Neuronal stem cell (in vitro differentiated cells): Measurements from ENCODE around the gene ABLIM1.

Experiments
- DNase-seq: peaks from one replicate; pipeline ENCODE4 v3.0.0-alpha.2; 2013; ENCODE audit warnings: low spot score
- H2AFZ ChIP-seq: one replicate; pipeline ENCODE4 v1.6.1; 2013; ENCODE audit warnings: mild to moderate bottlenecking, low read length, inconsistent platforms
- H2AK5ac ChIP-seq: 2 replicates; pipeline ENCODE4 v1.6.1; 2013; ENCODE audit warnings: low read depth, mild to moderate bottlenecking, inconsistent platforms, low read length, moderate library complexity, mixed read lengths
- H2BK120ac ChIP-seq: 2 replicates; pipeline ENCODE4 v1.6.1; 2013; ENCODE audit warnings: low read depth, mild to moderate bottlenecking, inconsistent platforms, low read length, moderate library complexity, mixed read lengths
- H2BK12ac ChIP-seq: one replicate; pipeline ENCODE4 v1.6.1; 2013; ENCODE audit warnings: low read length, inconsistent platforms
- H2BK15ac ChIP-seq: 2 replicates; pipeline ENCODE4 v1.6.1; 2013; ENCODE audit warnings: mild to moderate bottlenecking, low read length, inconsistent platforms, mixed read lengths
- H2BK5ac ChIP-seq: one replicate; pipeline ENCODE4 v1.6.1; 2013; ENCODE audit warnings: inconsistent platforms, mild to moderate bottlenecking, low read length, moderate library complexity
- H3K14ac ChIP-seq: one replicate; pipeline ENCODE4 v1.6.1; 2013; ENCODE audit warnings: low read length, inconsistent platforms
- H3K18ac ChIP-seq: 2 replicates; pipeline ENCODE4 v1.6.1; 2013; ENCODE audit warnings: low read length, inconsistent platforms
- H3K23ac ChIP-seq: 2 replicates; pipeline ENCODE4 v1.6.1; 2013; ENCODE audit warnings: low read depth, mild to moderate bottlenecking, mixed read lengths, low read length, inconsistent platforms; ENCODE audit not compliant: poor library complexity
- H3K27ac ChIP-seq: replicated peaks from 3 replicates; pipeline ENCODE4 v1.5.1; 2013; ENCODE audit warnings: low read length, inconsistent platforms
- H3K27me3 ChIP-seq, 3 experiments: 2 replicates each; pipeline ENCODE4 v1.6.1; 2013; ENCODE audit warnings: low read length in 3 of 3, mild to moderate bottlenecking in 2 of 3, inconsistent platforms in 1 of 3, low read depth in 1 of 3, mixed read lengths in 1 of 3, moderate library complexity in 1 of 3; ENCODE audit not compliant: control insufficient read depth in 3 of 3, insufficient read depth in 3 of 3
- H3K36me3 ChIP-seq, 2 donors: replicated peaks in 1 of 2; 2 replicates each; pipeline ENCODE4 v1.6.1; 2013; ENCODE audit warnings: low read length in 2 of 2; ENCODE audit not compliant: control insufficient read depth in 2 of 2, insufficient read depth in 2 of 2
- H3K4ac ChIP-seq: 2 replicates; pipeline ENCODE4 v1.6.1; 2013; ENCODE audit warnings: inconsistent platforms, mild to moderate bottlenecking, low read length, moderate library complexity
- H3K4me1 ChIP-seq, 2 donors: 1 replicate in 1 of 2; 2 replicates in 1 of 2; pipeline ENCODE4 v1.6.1; 2013; ENCODE audit warnings: low read length in 2 of 2, low read depth in 1 of 2; ENCODE audit not compliant: control insufficient read depth in 2 of 2, insufficient read depth in 1 of 2
- H3K4me2 ChIP-seq: one replicate; pipeline ENCODE4 v1.6.1; 2013; ENCODE audit warnings: mild to moderate bottlenecking, low read length, inconsistent platforms; ENCODE audit not compliant: insufficient read depth, poor library complexity, severe bottlenecking
- H3K4me3 ChIP-seq, 2 donors: 2 replicates each; pipeline ENCODE4 v1.5.1; 2013; ENCODE audit warnings: low read length in 2 of 2, mild to moderate bottlenecking in 2 of 2, inconsistent platforms in 1 of 2, moderate library complexity in 1 of 2
- H3K79me1 ChIP-seq: one replicate; pipeline ENCODE4 v1.6.1; 2013; ENCODE audit warnings: low read depth, mild to moderate bottlenecking, inconsistent platforms, low read length, moderate library complexity
- H3K9ac ChIP-seq: one replicate; pipeline ENCODE4 v1.6.1; 2013; ENCODE audit warnings: mild to moderate bottlenecking, low read depth, low read length, inconsistent platforms; ENCODE audit not compliant: poor library complexity
- H3K9me3 ChIP-seq, 2 donors: replicated peaks in 1 of 2; 2 replicates each; pipeline versions ENCODE3 to v1.6.1; 2013; ENCODE audit warnings: low read length in 2 of 2, mild to moderate bottlenecking in 2 of 2, inconsistent platforms in 1 of 2, low read depth in 1 of 2, mixed read lengths in 1 of 2, moderate library complexity in 1 of 2; ENCODE audit not compliant: control insufficient read depth in 2 of 2, insufficient read depth in 1 of 2
- H4K8ac ChIP-seq: one replicate; pipeline ENCODE4 v1.6.1; 2013; ENCODE audit warnings: low read depth, mild to moderate bottlenecking, inconsistent platforms, low read length, moderate library complexity
- H4K91ac ChIP-seq: one replicate; pipeline ENCODE4 v1.6.1; 2013; ENCODE audit warnings: low read length, low read depth, mild to moderate bottlenecking, inconsistent platforms; ENCODE audit not compliant: poor library complexity
- WGBS, 2 donors: extraction: QIAGEN DNeasy Blood & Tissue Kit; methylation state at CpG; one replicate each; pipeline ENCODE4 v1.1.7; 2013; ENCODE audit warnings: missing lambda C conversion rate in 2 of 2, mixed read lengths in 1 of 2; ENCODE audit not compliant: insufficient read length in 2 of 2, insufficient replicate concordance in 1 of 2; ENCODE audit errors: extremely low coverage in 2 of 2; 5-methylcytosine and 5-hydroxymethylcytosine counted together

The ABLIM1 gene

DNA sequence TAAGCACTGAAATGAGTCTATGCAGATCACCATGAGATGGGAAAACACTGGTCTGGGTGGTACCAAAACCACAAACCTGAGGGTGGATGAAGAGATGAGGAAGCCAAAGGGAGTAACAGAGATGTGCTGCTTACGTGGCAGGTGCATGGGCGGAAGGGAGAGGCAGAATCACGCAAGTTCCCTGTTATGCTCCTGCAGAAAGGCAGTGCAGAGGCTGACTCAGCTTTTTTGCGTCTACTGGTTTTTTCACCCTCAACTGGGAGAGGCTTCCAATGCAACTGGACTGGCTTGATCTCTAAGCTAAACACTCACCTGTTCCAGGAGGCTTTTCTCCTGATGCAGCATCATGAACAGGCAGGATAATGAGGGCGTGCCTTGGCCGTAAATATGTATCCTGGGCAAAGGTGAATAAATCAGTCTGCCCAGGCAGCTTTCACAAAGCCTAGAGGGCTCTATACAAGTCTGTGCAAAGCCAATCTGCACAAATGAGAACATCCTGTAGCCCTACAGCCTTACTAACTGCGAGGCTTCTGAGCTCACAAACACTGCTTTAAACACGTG is 158.4 kb downstream of the ABLIM1 start:
- no peak overlapping the region for H2BK120ac ChIP-seq
- H2BK5ac ChIP-seq: no peak overlapping the region
- H3K14ac ChIP-seq: no peak overlapping the region
- H3K4me3 ChIP-seq: no peak overlapping the region
- no peak overlapping the region for H2AK5ac ChIP-seq
- H4K91ac ChIP-seq: no peak overlapping the region
- H4K8ac ChIP-seq: no peak overlapping the region
- DNase-seq: no peak
- no CpG with 5 or more reads among the region's 8 CpGs for WGBS, 2 donors
- H3K4me1 ChIP-seq: peaks cover 0 to 12% of the 10 kb centered on the region in 2 donors
- no peak overlapping the region for H3K4me2 ChIP-seq
- H3K23ac ChIP-seq: no peak overlapping the region
- H3K4ac ChIP-seq: no peak overlapping the region
- H3K27me3 ChIP-seq: no peaks in the 10 kb centered on the region
- no peak overlapping the region for H3K27ac ChIP-seq
- H2AFZ ChIP-seq: no peak overlapping the region
- no peak overlapping the region for H3K9ac ChIP-seq
- H2BK15ac ChIP-seq: no peak overlapping the region
- no peak overlapping the region for H3K18ac ChIP-seq
- H3K79me1 ChIP-seq: peaks cover 2% of the 10 kb centered on the region
- H3K36me3 ChIP-seq: peaks cover 0 to 43% of the 10 kb centered on the region in 2 donors
- H2BK12ac ChIP-seq: no peak overlapping the region
- peaks cover 0 to 6% of the 10 kb centered on the region in 2 donors for H3K9me3 ChIP-seq

DNA sequence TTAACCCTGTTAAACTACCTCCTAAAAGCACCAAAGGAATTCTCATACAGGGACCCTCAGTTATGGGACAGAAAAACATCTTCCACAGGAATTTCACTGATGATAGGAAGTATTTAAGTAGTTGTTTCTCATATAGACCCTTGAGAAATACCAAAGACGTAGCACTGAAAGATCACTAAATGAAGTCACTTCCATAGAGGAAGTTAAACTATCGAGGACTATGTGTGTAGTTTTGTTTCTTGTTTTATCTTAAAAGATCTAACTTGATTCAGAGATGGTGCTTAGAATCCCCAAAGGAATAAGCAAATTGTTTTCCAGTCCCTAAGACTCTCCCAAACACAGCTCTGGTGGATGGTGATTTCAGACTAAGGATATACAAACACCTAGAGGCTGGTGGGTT is 159.0 kb downstream of the ABLIM1 start:
- WGBS, 2 donors: no CpG with 5 or more reads among the region's 2 CpGs
- Histone ChIP-seq H3K9ac (no peak overlapping the region), H2BK5ac (no peak overlapping the region), H3K36me3 (peaks cover 0 to 46% of the 10 kb centered on the region in 2 donors), H3K14ac (no peak overlapping the region), H2AK5ac (no peak overlapping the region), H4K8ac (no peak overlapping the region), H3K27me3 (no peaks in the 10 kb centered on the region), H4K91ac (no peak overlapping the region), H3K4me2 (no peak overlapping the region), H3K79me1 (peaks cover 2% of the 10 kb centered on the region), H2BK15ac (no peak overlapping the region), H3K4ac (no peak overlapping the region), H3K27ac (no peak overlapping the region), H2BK12ac (no peak overlapping the region), H3K9me3 (peaks cover 0 to 6% of the 10 kb centered on the region in 2 donors), H3K4me1 (peaks cover 0 to 6% of the 10 kb centered on the region in 2 donors), H3K18ac (no peak overlapping the region), H3K23ac (no peak overlapping the region), H2AFZ (no peak overlapping the region), H2BK120ac (no peak overlapping the region), H3K4me3 (no peak overlapping the region)
- no peak for DNase-seq

DNA sequence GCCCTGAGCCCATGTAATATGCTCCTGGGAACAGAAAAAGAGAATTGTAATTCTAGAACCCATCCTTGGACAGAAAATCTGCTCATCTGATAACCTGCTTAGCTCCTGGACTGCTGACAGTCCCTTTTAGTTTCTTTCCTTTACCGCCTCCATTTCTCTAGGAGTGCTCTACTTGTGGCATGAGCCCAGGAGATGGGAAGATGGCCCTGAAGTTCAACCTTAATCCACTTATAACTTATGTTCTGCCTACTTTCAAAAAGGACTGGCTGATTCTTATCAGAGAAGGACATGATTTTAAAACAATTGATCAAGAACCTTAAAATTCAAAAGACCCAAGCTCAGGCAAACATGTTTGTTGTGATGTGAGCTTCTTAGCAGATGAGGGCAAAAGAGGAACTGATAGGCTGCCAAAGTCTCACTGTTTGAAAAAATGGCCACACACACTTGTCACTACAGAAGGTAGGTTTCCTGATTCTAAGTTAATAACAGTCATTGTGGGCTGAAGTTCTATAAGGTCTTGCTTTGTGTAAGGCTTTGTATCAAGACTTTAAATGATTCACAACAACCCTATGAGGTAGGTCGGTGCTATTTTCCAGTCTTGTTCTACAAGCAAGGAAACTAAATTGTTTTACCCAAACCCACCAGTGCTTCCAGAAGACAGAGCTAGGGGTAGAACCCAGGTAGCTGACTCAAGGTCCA is 159.5 kb downstream of the ABLIM1 start:
- H3K4me3 ChIP-seq: no peak overlapping the region
- no peak overlapping the region for H2AFZ ChIP-seq
- no peak overlapping the region for H3K4ac ChIP-seq
- H3K18ac ChIP-seq: no peak overlapping the region
- no peak overlapping the region for H3K14ac ChIP-seq
- no peak overlapping the region for H3K27ac ChIP-seq
- H2BK12ac ChIP-seq: no peak overlapping the region
- no peak overlapping the region for H3K23ac ChIP-seq
- DNase-seq: no peak
- no peak overlapping the region for H3K4me2 ChIP-seq
- H3K9ac ChIP-seq: no peak overlapping the region
- WGBS, 2 donors: no CpG with 5 or more reads among the region's 2 CpGs
- peaks cover 0 to 4% of the 10 kb centered on the region in 2 donors for H3K4me1 ChIP-seq
- peaks cover 2% of the 10 kb centered on the region for H3K79me1 ChIP-seq
- no peak overlapping the region for H4K8ac ChIP-seq
- no peak overlapping the region for H2BK15ac ChIP-seq
- H2AK5ac ChIP-seq: no peak overlapping the region
- peaks cover 0 to 43% of the 10 kb centered on the region in 2 donors for H3K36me3 ChIP-seq
- H3K27me3 ChIP-seq: no peaks in the 10 kb centered on the region
- no peak overlapping the region for H2BK5ac ChIP-seq
- H4K91ac ChIP-seq: no peak overlapping the region
- peaks cover 0 to 6% of the 10 kb centered on the region in 2 donors for H3K9me3 ChIP-seq
- H2BK120ac ChIP-seq: no peak overlapping the region

- H4K91ac ChIP-seq: no peak overlapping the region
- H3K23ac ChIP-seq: no peak overlapping the region
- no CpG with 5 or more reads among the region's 3 CpGs for WGBS, 2 donors
- H2AK5ac ChIP-seq: no peak overlapping the region
- no peaks in the 10 kb centered on the region for H3K27me3 ChIP-seq
- no peak overlapping the region for H2BK120ac ChIP-seq
- no peak overlapping the region for H3K4me3 ChIP-seq
- H2BK12ac ChIP-seq: no peak overlapping the region
- H3K4me1 ChIP-seq: peaks cover 0 to 29% of the 10 kb centered on the region in 2 donors
- no peak overlapping the region for H3K18ac ChIP-seq
- no peak overlapping the region for H4K8ac ChIP-seq
- H2BK15ac ChIP-seq: no peak overlapping the region
- no peak overlapping the region for H3K4ac ChIP-seq
- H3K14ac ChIP-seq: no peak overlapping the region
- H3K36me3 ChIP-seq: peaks cover 0 to 47% of the 10 kb centered on the region in 2 donors
- H2AFZ ChIP-seq: no peak overlapping the region
- H3K9ac ChIP-seq: no peak overlapping the region
- H3K79me1 ChIP-seq: peaks cover 2% of the 10 kb centered on the region
- H2BK5ac ChIP-seq: no peak overlapping the region
- no peak for DNase-seq
- peaks cover 0 to 6% of the 10 kb centered on the region in 2 donors for H3K9me3 ChIP-seq
- no peak overlapping the region for H3K4me2 ChIP-seq
- H3K27ac ChIP-seq: no peak overlapping the region
These were observed 162.8 kb downstream of the ABLIM1 start for GRCh38 chr10:114495303-114495702.
